T-helper 22 cell (primary cell): Measurements from ENCODE around the gene COL4A2.

Experiments
- DNase-seq: peaks from one replicate; pipeline ENCODE4 v3.0.0-alpha.2; 2020; ENCODE audit warnings: low read depth

COL4A2 gene

DNA sequence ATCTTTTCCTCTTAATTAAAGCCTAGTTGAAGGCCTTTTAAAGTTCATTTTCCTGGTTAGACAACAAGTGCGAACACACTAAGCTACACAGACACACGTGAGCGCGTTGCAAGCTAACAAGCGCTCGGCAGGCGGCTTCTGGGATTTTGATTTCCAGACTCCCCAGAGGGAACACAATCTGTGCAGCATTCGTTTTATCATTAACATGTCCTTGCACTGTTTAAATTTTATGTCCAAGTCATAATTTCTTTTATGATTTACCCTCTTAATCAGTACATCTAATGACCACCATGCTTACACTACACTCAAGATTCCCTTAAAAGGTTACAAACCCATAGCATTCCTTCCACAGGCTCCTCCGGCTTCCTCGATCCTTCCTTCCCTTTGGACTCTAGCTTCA lies 16.9 kb upstream of the COL4A2 start:
- DNase-seq: no peak

DNA sequence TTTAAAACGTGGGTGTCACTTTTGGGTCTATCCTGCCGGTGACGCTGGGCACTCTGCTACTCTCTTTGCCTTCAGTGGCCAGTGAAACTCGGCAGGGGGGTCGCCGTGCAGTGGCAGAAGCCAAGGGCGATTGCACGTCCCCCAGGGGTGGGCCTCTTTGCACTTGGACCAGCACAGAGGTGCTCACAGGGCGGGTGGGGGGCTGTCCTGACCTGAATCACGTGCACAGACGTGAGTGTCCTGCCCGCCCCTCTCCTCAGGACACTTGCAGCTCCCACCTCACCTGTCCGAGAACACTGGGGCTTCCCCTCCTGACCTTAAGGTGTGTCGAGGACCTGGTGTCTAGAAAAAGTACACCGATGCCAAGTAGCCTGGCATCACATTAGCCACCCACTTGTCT lies 16.3 kb upstream of the COL4A2 start:
- no peak for DNase-seq

DNA sequence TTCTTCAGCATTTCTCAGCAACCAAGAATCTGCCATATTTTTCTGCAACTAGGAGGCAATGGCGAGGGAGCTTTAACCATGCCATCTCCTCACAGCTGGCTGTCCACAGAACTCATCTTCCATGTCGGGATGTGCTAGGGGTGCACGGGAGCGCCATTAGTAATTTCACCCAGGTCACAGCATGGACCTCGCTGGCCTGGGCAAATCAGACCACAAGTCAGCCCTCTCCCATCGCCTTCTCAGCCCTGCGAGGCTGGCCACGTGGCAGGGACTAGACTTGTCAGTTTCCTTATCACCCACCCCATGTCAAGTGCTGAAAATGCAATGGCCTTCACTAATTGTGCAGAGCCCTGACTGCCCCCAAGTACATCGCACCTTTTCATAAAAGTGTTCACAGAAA lies 15.8 kb upstream of the COL4A2 start:
- DNase-seq: no peak

DNA sequence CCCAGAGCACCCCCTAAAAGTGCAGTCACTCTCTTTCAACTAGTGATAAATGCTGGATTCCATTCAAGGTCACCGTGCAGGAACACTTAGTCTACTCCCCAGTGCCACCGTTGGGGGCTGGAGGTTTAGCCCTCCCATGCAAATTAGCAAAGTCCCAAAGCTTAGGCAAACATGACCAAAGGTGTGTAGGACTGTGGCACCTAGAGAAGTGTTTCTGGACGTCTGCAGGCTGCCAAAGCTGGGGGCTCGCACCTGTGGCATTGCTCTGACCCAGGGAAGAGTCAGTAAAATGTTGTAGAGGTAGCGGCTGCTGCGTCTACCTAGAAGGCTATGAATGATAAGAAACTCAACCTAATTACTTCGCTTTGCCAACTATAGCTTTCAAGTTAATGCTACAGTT lies 14.0 kb upstream of the COL4A2 start:
- no peak for DNase-seq

DNA sequence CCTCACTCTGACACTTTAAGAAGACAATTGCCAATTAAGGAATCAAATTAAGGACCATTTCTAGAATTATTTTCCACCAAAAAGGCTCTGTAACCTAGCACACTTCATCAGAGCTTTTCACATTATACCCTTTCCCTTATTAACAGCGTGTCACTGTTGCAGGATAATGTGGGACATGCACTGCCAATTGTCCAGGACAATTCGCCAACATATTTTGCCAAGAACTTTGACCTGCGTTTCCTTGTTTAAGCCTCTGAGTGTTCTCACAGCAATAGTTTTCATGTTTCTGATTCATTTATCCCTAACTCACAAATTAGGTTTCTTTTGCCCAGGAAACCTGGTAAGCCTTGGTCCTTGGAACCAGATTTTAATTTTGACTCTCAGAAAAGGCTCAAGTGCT lies 13.4 kb upstream of the COL4A2 start:
- DNase-seq: no peak

DNA sequence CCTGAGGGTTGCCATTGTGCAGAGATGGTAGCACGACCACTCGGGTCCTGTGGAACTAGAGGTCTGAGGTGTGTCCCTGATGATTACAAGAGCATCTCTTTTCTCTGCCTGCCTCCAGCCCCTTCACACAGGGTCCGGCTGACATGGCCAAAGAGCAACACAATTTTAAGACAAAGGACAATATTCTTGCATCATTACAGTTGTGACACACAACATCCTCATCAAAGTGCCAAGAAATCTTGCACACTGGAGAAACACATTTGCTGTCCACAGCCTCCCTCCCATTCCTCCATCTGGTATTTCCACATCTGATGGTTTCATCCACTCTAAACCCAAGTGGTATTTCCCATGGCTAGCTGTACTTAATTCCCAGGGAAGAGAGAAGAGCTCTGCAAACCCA lies 12.9 kb upstream of the COL4A2 start:
- DNase-seq: no peak

DNA sequence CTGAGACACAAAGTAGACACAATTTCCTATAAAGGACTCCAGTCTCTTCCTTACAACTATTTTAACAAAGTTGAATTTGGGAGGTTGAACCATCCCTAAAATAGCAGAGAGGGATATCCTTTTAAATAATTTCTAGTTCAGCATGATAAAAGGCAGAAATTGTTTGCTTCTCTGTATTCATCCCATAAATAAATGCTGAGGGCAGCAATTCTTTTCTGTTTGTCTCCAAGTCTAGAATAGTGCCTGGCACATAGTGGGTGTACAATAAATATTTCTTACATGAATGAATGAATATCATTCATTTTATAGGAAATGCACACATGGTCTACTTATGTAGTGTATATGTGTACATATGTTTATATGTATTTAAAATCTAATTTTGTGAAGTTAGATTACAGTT lies 12.5 kb upstream of the COL4A2 start:
- DNase-seq: no peak

DNA sequence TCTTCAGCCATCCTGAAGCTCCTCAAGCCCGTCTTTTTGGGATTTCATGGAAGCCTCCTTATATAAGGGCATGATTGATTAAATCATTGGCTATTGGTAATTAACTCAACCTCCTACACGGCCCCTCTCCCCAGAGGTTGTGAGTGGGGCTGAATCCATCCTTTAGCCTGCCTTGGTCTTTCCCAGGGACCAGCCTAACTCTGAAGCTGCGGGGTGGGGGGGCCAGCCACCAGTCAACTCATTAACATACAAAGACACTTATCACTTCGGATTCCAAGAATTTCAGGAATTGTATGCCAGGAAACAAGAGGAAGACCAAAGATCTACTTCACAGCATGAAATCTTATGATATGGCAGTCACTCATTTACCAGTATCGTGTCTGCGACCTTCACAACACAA lies 10.1 kb upstream of the COL4A2 start:
- DNase-seq: no peak

DNA sequence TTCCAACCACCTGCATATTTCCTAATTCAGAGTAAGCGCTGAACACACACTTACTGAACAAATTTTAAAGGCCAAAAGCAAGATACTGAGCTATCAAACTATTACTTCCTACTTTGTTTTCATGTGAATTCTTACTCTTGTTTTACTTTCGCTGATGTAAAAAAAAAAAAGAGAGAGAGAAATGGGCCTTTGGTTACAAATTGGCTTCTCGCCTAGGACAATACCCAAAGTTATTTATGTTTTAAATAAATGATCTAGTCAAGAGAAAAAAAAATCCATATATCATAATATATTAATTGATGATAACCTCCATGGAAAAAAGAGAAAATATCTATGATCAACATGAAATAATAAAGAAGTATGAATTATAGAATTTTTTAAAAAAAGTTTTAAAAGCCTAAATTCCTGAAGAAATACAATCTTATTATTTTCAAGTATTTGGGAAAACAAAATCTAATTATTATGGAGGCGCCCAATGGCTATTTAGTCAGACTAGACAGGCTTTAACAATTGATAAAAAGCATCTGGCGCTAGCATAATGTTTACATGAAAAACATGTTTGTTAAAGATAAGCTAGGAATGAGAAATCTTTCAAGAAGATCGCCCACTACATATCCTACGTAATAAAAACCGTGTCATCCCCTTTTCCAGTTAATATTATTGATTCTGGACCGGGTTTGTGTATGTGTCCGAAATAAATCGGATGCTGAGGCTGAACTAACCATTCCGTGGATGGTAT lies 9.1 kb upstream of the COL4A2 start:
- DNase-seq: no peak

DNA sequence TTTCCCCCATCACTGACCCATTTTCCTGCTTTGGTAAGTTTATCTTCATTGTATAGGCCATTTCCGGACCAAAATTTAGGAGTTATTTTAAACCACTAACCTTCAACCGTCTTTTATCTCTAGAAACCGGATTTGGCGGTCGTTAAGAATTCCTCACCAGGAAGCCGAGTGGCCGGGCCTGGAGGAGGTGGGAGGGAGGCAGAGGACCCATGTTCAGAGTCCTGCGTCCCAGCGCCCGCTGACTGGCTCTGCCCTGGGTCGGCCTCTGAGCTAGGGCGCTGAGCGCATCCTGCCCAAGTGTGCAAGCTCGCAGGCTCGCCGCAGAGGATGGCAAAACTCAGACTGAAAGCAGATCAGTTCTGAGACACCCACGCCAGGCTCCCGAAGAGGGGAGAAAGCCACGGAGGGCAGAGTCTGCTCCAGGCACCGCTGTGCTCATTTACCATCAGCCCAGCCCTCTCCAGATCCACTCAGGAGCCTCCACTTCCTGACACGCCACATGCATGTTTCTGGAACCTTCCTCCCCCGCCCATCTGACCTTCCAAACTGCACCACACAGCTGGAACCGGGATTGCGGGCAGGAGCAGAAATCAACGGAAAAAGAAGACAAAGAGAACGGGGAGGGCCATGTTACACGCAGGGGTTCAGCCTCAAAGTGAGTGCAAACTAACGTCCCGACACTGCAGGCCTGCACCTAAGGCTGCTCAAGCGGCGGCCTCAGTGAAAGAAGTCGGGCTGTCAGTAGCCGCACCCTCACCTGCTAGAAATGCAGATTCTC lies 8.4 kb upstream of the COL4A2 start:
- DNase-seq: no peak

DNA sequence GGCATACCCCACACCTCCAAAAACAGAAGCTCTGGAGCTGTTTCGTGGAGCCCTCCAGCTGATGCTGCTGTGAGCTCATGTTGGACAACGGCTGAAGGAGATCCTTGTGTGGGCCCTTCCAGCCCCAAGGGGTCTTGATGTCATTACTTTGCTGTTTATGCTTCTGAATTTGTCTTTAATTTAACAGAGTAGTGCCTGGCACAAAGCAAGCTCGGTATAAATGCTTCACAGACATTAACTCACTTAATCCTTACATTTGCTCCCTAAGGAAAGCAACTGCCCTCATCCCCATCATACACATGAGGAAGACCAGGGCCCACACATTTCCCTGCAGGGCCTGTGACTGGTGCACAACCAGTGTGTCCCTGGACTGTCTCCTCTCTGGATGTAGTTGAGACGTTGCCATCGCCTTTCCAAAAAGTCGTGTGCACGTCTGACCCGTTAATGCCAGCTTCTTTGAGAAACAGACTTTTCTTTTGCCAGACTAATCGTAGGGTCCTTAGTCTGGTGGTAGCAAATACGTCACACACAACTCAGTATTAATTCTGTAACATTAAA lies 7.7 kb upstream of the COL4A2 start:
- no peak for DNase-seq

DNA sequence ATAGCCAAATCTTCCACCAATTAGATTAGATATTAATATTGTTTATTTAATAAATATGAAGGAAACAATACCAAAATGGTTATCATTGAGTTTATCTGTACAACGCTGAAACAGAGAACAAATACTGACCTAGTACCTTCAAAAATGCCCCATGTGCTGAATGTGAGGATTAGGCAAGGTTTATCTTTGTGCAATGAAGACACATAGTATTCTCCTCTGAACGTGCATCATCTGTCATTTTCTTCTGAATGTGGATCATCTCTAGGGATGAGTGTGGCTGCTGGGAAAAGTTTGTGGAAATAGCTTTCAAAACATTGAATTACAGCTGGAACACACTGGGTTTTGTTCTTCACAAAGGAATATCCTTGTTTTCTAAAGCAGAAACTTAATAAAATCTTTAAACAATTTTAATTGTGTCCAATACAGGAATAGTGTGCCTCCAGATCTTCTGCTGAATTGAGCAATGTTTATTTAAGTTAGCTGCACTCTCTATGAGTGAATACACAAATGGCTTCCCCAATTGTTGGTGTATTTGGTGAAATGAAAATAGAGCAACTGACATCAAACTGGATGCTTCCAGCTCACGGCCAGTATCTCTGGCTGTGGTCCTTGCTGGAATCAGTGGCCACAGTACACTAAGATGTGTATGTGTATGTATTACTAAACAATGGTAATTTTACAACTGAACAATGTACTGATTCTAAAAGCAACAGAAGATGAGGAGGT lies 6.8 kb upstream of the COL4A2 start:
- no peak for DNase-seq

DNA sequence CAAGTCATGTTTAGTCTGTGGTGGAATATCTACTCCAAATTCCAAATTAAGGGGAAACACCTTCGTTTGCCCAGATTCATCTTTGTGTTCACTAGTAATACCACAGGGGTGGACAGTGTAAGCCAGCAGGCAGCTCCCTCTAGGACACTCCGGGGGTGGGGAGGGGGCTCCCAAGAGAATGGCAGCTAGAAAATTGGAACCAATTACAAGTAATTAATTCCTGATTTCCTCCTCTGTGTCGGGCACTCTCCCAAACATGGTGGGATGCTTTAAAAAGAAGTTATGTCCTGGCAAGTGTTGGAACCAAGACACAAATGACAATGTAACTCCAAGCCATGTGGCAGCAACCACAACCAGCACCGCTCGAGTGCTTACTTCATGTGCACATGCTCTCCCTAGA lies 6.0 kb upstream of the COL4A2 start:
- no peak for DNase-seq

DNA sequence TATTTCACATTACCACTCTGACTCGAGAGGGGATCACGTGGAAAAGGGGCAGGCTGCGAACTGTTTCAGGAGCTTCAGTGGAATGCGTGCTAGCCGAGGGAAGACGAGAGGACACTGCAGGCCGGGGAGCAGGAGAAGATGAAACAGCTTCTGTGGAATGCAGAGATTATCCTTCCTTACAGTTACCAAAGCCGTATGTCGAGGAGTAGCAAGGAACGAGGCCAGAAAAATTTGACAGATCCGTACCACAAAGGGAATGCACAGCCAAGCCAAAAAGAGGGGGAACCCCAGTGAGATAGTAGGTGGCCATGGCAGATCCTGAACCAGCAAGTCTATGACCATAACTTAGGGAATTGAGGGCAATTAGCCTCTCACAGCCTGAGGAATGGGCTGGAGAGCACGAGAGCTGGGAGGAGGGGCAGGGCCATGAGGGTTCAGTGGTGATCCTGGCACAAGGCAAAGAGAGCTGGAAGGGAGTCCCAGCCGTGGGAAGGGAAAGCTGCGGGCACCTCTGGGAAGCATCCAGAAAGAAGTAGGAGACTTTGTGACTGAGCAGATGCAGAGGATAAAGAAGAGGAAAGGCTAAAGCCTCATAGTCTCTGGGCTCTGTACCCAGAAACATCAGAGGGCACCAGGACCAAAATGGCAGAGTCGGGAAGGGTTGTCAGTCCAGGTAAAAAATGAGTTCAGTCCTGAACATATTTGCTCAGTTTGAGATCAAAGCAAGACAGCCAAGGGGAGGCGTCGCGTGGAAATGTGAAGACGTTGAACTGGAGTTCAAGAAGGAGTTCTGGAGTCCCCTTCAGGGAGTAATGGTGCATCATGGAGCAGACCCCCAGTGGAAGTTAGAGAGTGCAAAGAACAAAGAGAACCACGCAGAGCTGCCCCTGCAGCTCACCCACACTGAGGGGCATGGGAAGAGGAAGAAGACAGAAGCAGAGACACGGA lies 5.2 kb upstream of the COL4A2 start:
- no peak for DNase-seq

DNA sequence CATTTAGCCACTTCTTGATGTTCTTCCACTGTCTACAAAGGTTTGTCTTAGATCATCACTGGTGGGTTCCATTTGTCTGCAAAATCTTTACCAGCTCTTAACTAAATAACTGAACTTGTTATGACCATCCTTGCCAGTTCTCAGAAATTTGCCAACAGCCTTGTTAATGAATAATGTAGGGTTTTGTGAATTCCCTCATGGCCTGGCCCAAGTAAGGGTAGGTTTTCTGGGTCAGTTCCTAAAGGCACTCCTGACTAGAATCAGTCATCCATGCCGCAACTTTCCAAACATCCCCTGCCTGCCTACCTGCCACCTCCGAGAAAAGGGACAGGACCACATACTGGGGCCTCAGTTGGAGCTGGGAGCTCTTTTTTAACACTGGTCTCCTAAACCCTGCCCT lies 4.1 kb upstream of the COL4A2 start:
- no peak for DNase-seq

DNA sequence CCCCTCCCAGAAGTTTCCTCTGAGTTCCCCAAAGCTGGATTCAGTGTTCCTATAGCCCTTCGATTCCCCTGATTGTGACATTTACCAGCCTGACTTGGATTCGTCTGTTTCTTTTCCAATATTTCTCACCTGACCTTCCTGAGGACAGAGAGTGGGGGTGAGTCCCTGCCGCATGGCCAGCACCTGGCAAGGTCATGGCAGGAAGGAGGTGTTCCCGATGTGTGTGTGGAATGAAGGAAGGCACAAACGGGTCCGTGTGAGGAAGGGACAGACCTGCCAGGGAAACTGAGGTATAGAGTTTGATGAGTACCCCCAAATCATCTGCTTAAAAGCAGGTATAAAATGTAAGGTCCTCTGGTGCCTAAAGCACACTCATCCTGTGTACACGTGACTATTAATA lies 3.4 kb upstream of the COL4A2 start:
- no peak for DNase-seq

DNA sequence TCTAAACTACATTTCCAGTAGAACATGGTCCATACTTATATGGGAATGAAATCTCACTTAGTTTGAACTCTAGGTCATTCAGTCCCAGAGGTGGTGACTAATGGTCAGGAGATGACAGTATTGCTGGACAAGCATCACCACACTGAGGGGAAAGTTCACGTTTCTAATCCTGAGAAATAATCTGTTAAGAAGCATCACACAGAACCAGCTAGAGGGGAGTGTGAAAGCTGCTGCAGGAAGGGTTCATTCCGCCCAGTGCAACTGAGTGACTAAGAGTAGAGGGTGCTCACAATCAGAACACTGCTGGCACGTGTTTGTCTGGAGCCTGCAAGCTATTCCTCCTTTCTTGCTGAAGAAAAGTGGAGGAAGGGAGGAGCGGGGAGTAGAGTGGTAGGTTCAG lies 2.8 kb upstream of the COL4A2 start:
- no peak for DNase-seq

DNA sequence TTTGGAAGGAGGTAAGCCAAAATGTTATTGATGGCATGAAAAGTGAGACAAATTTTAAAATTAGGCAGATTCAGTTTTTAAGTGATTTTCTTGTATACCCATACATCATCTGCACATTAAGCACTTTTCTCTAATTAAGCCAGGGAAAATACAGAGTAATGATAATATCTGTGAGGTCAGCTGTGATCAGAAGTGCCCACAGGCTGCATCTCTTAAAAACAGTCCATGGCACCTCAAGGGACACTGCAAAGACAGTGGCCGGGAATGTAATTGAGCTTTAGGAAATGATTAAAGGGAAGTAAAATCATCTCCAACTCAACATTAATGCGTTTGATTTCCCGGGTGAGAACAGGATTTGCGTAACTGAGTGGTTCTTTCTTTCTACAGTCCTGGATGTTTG lies 2.1 kb upstream of the COL4A2 start:
- no peak for DNase-seq

DNA sequence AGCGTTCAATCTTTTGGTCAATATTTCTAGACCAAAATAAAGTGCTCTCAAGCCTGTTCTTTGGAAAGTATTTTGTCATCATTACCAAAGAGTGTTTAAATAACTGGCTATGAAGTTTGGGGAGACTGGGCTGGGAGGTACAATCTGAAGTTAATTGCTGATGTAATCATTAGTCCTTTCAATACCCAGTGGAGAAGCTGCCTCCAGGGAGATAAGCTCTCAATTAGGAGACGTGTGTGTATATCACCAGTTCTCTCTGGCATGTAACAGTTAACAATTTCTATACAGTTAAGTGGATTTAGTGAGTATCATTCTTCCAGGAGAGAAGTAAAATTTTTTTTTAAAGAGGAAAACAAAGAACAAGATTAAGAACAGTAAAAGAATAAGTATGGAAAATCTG lies 1.5 kb upstream of the COL4A2 start:
- no peak for DNase-seq

DNA sequence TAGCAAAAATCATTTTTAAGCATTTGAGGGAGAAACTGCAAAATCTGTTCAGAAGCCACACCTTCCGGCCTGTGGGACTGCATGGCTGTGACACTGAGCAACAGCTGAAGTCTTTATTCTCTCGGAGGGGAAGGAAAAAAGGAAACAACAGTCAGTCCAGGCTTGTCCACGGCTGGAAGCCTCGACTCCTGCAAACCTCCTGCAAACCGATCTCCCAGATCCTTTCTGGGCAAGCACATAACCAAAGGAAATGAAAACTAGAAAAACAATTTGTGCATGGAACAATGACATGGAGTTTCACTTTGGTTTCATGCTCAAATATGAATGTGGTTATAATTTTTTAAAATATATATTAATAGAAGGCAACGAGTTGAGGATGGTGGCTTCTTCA lies 1.1 kb upstream of the COL4A2 start:
- DNase-seq: no peak

DNA sequence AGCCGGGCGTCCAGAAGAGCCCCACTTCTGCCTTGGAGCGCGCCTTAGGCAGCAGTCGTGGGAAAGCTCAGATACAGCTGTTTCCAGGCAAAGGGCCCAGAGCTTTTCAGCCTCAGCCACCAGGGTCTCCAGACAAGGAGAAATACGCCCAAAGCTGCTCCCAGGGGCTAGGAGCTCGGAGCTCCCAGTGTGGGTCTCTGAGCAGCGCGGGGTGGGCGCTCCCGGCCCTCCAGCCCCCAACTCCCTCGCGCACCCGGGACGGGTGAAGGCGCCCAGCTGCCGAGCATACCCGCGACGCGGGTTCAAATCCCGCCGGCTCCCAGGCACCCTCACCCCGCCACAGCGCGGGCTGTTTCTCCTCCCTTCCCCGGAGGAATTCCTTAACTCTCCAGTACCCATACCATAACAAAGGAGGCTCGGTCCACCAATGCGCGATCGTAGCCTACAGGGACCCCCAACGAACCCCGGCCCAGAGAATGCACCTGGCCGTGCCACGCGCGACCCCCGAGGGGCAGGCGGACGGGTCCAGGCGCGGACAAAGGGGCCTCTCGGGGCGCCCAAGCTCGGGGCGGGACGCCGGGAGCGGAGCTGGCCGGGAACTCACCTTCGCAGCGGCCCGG lies 634 bp upstream of the COL4A2 start:
- no peak for DNase-seq
